K562 (cell line): ENCODE results near the gene SLC20A1. TPM values are rescaled to one million over a fixed set of nuclear protein-coding genes. Genes with fewer than 3 reads are reported as not detected.

Experiments
- AFF1 ChIP-seq, 2 experiments: fragments of 450-650 bp; IDR thresholded peaks; 2 replicates each; pipeline ENCODE4 v1.6.1; 2018; ENCODE audit warnings: mild to moderate bottlenecking in 2 of 2, low read depth in 1 of 2; ENCODE audit not compliant: partially characterized antibody in 2 of 2
- BRCA1 ChIP-seq, 2 experiments: fragments of 450-650 bp in 1 of 2; sonication (generic) in 1 of 2; formaldehyde crosslinking in 1 of 2; IDR thresholded peaks; 2 replicates each; pipeline versions ENCODE4 v1.5.0 to v1.6.1; 2017 to 2020; ENCODE audit warnings: mild to moderate bottlenecking in 1 of 2, missing genetic modification reagents in 1 of 2
- C11orf30 ChIP-seq: fragments of 450-650 bp; IDR thresholded peaks from 2 replicates; pipeline ENCODE4 v1.6.1; 2016; ENCODE audit warnings: low read depth, mild to moderate bottlenecking
- CC2D1A ChIP-seq: fragments of 450-650 bp; IDR thresholded peaks from 2 replicates; pipeline ENCODE4 v1.6.1; 2017; ENCODE audit warnings: mild to moderate bottlenecking
- FOXA1 ChIP-seq: fragments of 450-650 bp; IDR thresholded peaks from 2 replicates; pipeline ENCODE4 v1.6.1; 2016; ENCODE audit warnings: mild to moderate bottlenecking, borderline replicate concordance
- GABPB1 ChIP-seq: sonication (generic); formaldehyde crosslinking; IDR thresholded peaks from 2 replicates; pipeline ENCODE4 v1.8.0; 2022; ENCODE audit warnings: mild to moderate bottlenecking, missing genetic modification reagents
- HNRNPLL ChIP-seq: fragments of 200-400 bp; formaldehyde crosslinking; IDR thresholded peaks from 2 replicates; pipeline ENCODE4 v1.6.1; 2017; ENCODE audit warnings: low read length, low read depth, mild to moderate bottlenecking; ENCODE audit not compliant: poor library complexity, severe bottlenecking
- LCOR ChIP-seq: sonication (generic); formaldehyde crosslinking; IDR thresholded peaks from 2 replicates; pipeline ENCODE4 v1.8.0; 2022; ENCODE audit warnings: mild to moderate bottlenecking, missing genetic modification reagents
- MNT ChIP-seq, 2 experiments: fragments of 450-650 bp; conservative IDR thresholded peaks; 2 replicates each; pipeline ENCODE4 v1.6.1; 2017; ENCODE audit warnings: mild to moderate bottlenecking in 2 of 2, moderate library complexity in 2 of 2
- MYC ChIP-seq, 2 experiments: fragments of 250-450 bp in 1 of 2; sonication (Bioruptor Pico) in 1 of 2; IDR thresholded peaks; 2 replicates each; pipeline versions ENCODE4 v1.5.1 to v1.6.1; 2012 to 2021; ENCODE audit warnings: low read depth in 2 of 2, borderline replicate concordance in 1 of 2, improper control_type of control experiment in 1 of 2, low read length in 1 of 2, mild to moderate bottlenecking in 1 of 2, moderate library complexity in 1 of 2
- NFIX ChIP-seq: fragments of 250-450 bp; sonication (Bioruptor Pico); IDR thresholded peaks from 2 replicates; pipeline ENCODE4 v1.4.0; 2020; ENCODE audit warnings: low read depth, mild to moderate bottlenecking, moderate library complexity
- NONO ChIP-seq, 2 experiments: fragments of 200-400 bp in 1 of 2; fragments of 450-650 bp in 1 of 2; formaldehyde crosslinking in 1 of 2; IDR thresholded peaks; 2 replicates each; pipeline ENCODE4 v1.6.1; 2017; ENCODE audit warnings: low read depth in 2 of 2, mild to moderate bottlenecking in 2 of 2, moderate library complexity in 2 of 2, low read length in 1 of 2
- RB1 ChIP-seq: fragments of 450-650 bp; IDR thresholded peaks from 2 replicates; pipeline ENCODE4 v1.6.1; 2017; ENCODE audit warnings: low read depth, mild to moderate bottlenecking
- SMC3 ChIP-seq: conservative IDR thresholded peaks from 2 replicates; pipeline ENCODE4 v1.6.1; 2011; ENCODE audit warnings: low read depth, low read length, improper control_type of control experiment; ENCODE audit not compliant: insufficient read depth
- SREBF1 ChIP-seq: fragments of 150-350 bp; IDR thresholded peaks from 2 replicates; pipeline ENCODE4 v1.6.1; 2014; ENCODE audit warnings: antibody characterized with exemption, low read depth, low read length, borderline replicate concordance
- TFAP4 ChIP-seq: sonication (generic); formaldehyde crosslinking; IDR thresholded peaks from 2 replicates; pipeline ENCODE4 v1.8.0; 2022; ENCODE audit warnings: missing genetic modification reagents, mild to moderate bottlenecking, moderate library complexity, borderline replicate concordance
- TRIM28 ChIP-seq: fragments of 450-650 bp; IDR thresholded peaks from 2 replicates; pipeline ENCODE4 v1.6.1; 2017
- ZBTB34 ChIP-seq: fragments of 250-450 bp; sonication (Bioruptor Pico); IDR thresholded peaks from 2 replicates; pipeline ENCODE4 v1.8.0; 2021; ENCODE audit warnings: mild to moderate bottlenecking, moderate library complexity
- polyA plus RNA-seq, 8 experiments: library from polyadenylated mRNA; depleted of rRNA in 4 of 8; stranded (reverse) in 5 of 8; unstranded in 3 of 8; fragments of >200 nt; fragmentation: Nextera tagmentation in 2 of 8; fragmentation: Illumina TruSeq in 1 of 8; extraction: Ambion mirVana in 2 of 8; extraction: Trizol in 1 of 8; gene quantifications; 2 replicates each; pipeline versions ENCODE4 v1.2.1 to v1.2.3, GENCODE V29; 2011 to 2014; ENCODE audit warnings: inconsistent platforms in 1 of 8, missing spikeins in 1 of 8
- total RNA-seq, 7 experiments: library from RNA; depleted of rRNA in 6 of 7; stranded (reverse); fragments of >200 nt in 6 of 7; fragmentation: Illumina TruSeq in 2 of 7; extraction: Trizol in 2 of 7; gene quantifications; 2 replicates each; pipeline versions ENCODE4 v1.2.1 to v1.2.3, GENCODE V29; 2011 to 2021; ENCODE audit warnings: low replicate concordance in 1 of 7

Gene SLC20A1
- total and polyA plus RNA-seq, 9 of the 15 experiments (the other 6 are each of a cell fraction or from before 2014, with no cell fraction given): 53.8 to 150 (median 74.7) TPM

GRCh38 chr2:112640800-112641675, 4.7 kb upstream of the SLC20A1 start (continued):
- no peak for TF ChIP-seq FOXA1
- no peak for TF ChIP-seq BRCA1 (IDR thresholded peaks at IDR 0.05)
- TF ChIP-seq BRCA1 (CRISPR knock-in tag; IDR thresholded peaks at IDR 0.05): no peak
- TF ChIP-seq TRIM28: no peak
- no peak for TF ChIP-seq ZBTB34
- TF ChIP-seq MYC (IDR thresholded peaks at IDR 0.05; ENCODE audit: low read depth, low read length): no peak
- no peak for TF ChIP-seq MYC (CRISPR knock-in tag; IDR thresholded peaks at IDR 0.05; ENCODE audit: borderline replicate concordance, low read depth)
- TF ChIP-seq SMC3: no peak
- TF ChIP-seq HNRNPLL: no peak
- no peak for TF ChIP-seq TFAP4 (CRISPR knock-in tag)
- TF ChIP-seq LCOR (CRISPR knock-in tag): no peak
- peak; percentile 42; the same call in 1 of the 2 replicates for TF ChIP-seq CC2D1A
- TF ChIP-seq NFIX (CRISPR knock-in tag): no peak
- TF ChIP-seq SREBF1: no peak
- 0 out of 4 replicates have a peak, but pooled peaks of 1 of the 2 experiments have one; percentile 17 for TF ChIP-seq MNT (conservative IDR thresholded peaks at IDR 0.05)
- TF ChIP-seq AFF1 (IDR thresholded peaks at IDR 0.05; ENCODE audit: low read depth in 1 of 2, partially characterized antibody in 2 of 2): no peak
- TF ChIP-seq C11orf30: no peak
- no peak for TF ChIP-seq NONO (IDR thresholded peaks at IDR 0.05; ENCODE audit: low read depth in 2 of 2, low read length in 1 of 2)
- peak; percentile 46; the same call in 1 of the 2 replicates for TF ChIP-seq GABPB1 (CRISPR knock-in tag)
- no peak for TF ChIP-seq RB1
